Progenitor cell of endocrine pancreas (in vitro differentiated cells): ENCODE measurements around the gene JADE2. TPM values are rescaled to one million over a fixed set of nuclear protein-coding genes. Genes with fewer than 3 reads are reported as not detected.
A peak's percentile ranks its signal among the peaks of the same experiment; 100 is the strongest.
"Not testable (repeated sequence)": the region's sequence is repeated elsewhere in the genome, so short reads cannot be mapped to it uniquely, and the experiment has no call there.

Experiments used
- DNase-seq: peaks from one replicate; pipeline ENCODE4 v3.0.0; 2021; ENCODE audit warnings: low spot score; ENCODE audit not compliant: unreplicated experiment
- H3K27ac Mint-ChIP-seq: 2 replicates; pipeline ENCODE4 v1.8.0; 2021; ENCODE audit warnings: mild to moderate bottlenecking, moderate library complexity, mixed read lengths
- H3K27me3 Mint-ChIP-seq: 2 replicates; pipeline ENCODE4 v1.8.0; 2021; ENCODE audit warnings: mixed read lengths
- H3K36me3 Mint-ChIP-seq: 2 replicates; pipeline ENCODE4 v1.8.0; 2022; ENCODE audit warnings: mixed read lengths; ENCODE audit not compliant: insufficient read depth
- H3K4me1 Mint-ChIP-seq: 2 replicates; pipeline ENCODE4 v1.8.0; 2021; ENCODE audit warnings: low read depth, mixed read lengths
- H3K4me3 Mint-ChIP-seq: 2 replicates; pipeline ENCODE4 v1.8.0; 2021; ENCODE audit warnings: low read depth, mild to moderate bottlenecking, moderate library complexity, mixed read lengths
- H3K9me3 Mint-ChIP-seq: 2 replicates; pipeline ENCODE4 v1.8.0; 2021; ENCODE audit warnings: low read depth, mixed read lengths
- CTCF ChIP-seq: fragments of 200-600 bp; sonication (generic); IDR thresholded peaks from one replicate; pipeline ENCODE4 v1.5.0; 2021; ENCODE audit warnings: antibody characterized with exemption, mild to moderate bottlenecking; ENCODE audit not compliant: unreplicated experiment
- total RNA-seq: library from RNA; stranded (reverse); gene quantifications from 2 replicates; pipeline ENCODE4 v1.2.1, GENCODE V29; 2021

Gene JADE2
- total RNA-seq, 1 donor from 2014 or later = 6.7 TPM

- no peak overlapping the region for H3K27ac Mint-ChIP-seq
- H3K27me3 Mint-ChIP-seq = no peaks in the 10 kb centered on the region
- DNase-seq = no peak
- no peak for TF ChIP-seq CTCF
- H3K36me3 Mint-ChIP-seq = peaks cover 2% of the 10 kb centered on the region
- no peak overlapping the region for H3K4me3 Mint-ChIP-seq
- H3K4me1 Mint-ChIP-seq = no peaks in the 10 kb centered on the region
- no peaks in the 10 kb centered on the region for H3K9me3 Mint-ChIP-seq
Measured at GRCh38 chr5:134555890-134556311, 30.4 kb downstream of the JADE2 start.

- not testable (repeated sequence) for H3K36me3 Mint-ChIP-seq, H3K4me1 Mint-ChIP-seq, H3K27ac Mint-ChIP-seq
Measured at GRCh38 chr5:134556588-134556987, 31.1 kb downstream of the JADE2 start.

GRCh38 chr5:134556994-134557393 is 31.5 kb downstream of the JADE2 start:
- TF ChIP-seq CTCF = no peak
- H3K27ac Mint-ChIP-seq = no peak overlapping the region
- H3K4me1 Mint-ChIP-seq = no peaks in the 10 kb centered on the region
- no peak overlapping the region for H3K4me3 Mint-ChIP-seq
- H3K9me3 Mint-ChIP-seq = no peaks in the 10 kb centered on the region
- peaks cover 2% of the 10 kb centered on the region for H3K36me3 Mint-ChIP-seq
- DNase-seq = no peak
- H3K27me3 Mint-ChIP-seq = no peaks in the 10 kb centered on the region

More at GRCh38 chr5:134556588-134556987, 31.1 kb downstream of the JADE2 start:
- DNase-seq, H3K9me3 Mint-ChIP-seq, H3K4me3 Mint-ChIP-seq, H3K27me3 Mint-ChIP-seq: not testable (repeated sequence)

GRCh38 chr5:134559672-134560071 is 34.2 kb downstream of the JADE2 start:
- H3K36me3 Mint-ChIP-seq = peaks cover 4% of the 10 kb centered on the region
- no peaks in the 10 kb centered on the region for H3K4me1 Mint-ChIP-seq
- H3K27ac Mint-ChIP-seq = peak overlapping the region; percentile 7
- H3K4me3 Mint-ChIP-seq = no peak overlapping the region
- no peak for DNase-seq
- no peaks in the 10 kb centered on the region for H3K9me3 Mint-ChIP-seq
- no peaks in the 10 kb centered on the region for H3K27me3 Mint-ChIP-seq
- no peak for TF ChIP-seq CTCF

GRCh38 chr5:134560698-134561097 is 35.2 kb downstream of the JADE2 start:
- DNase-seq = no peak
- H3K27ac Mint-ChIP-seq = no peak overlapping the region
- no peaks in the 10 kb centered on the region for H3K27me3 Mint-ChIP-seq
- no peaks in the 10 kb centered on the region for H3K4me1 Mint-ChIP-seq
- TF ChIP-seq CTCF = no peak
- H3K36me3 Mint-ChIP-seq = peaks cover 4% of the 10 kb centered on the region
- no peaks in the 10 kb centered on the region for H3K9me3 Mint-ChIP-seq
- no peak overlapping the region for H3K4me3 Mint-ChIP-seq

GRCh38 chr5:134561871-134562296 is 36.4 kb downstream of the JADE2 start:
- DNase-seq = no peak
- no peaks in the 10 kb centered on the region for H3K4me1 Mint-ChIP-seq
- peak; percentile 50 for TF ChIP-seq CTCF
- H3K9me3 Mint-ChIP-seq = no peaks in the 10 kb centered on the region
- H3K4me3 Mint-ChIP-seq = no peak overlapping the region
- H3K27ac Mint-ChIP-seq = peak overlapping the region; percentile 5
- peaks cover 3% of the 10 kb centered on the region for H3K36me3 Mint-ChIP-seq
- no peaks in the 10 kb centered on the region for H3K27me3 Mint-ChIP-seq
